AG04450 (cell line): ENCODE results near the gene COL23A1. TPM values are rescaled to one million over a fixed set of nuclear protein-coding genes. Genes with fewer than 3 reads are reported as not detected.

Experiments
- CTCF ChIA-PET: fragments of 300-600, 350-600 bp; formaldehyde crosslinking; extraction: SDS; loops from one replicate; lab custom pipeline; 2022; ENCODE audit warnings: antibody characterized with exemption, inconsistent platforms; lab: Charles Lee
- POLR2A ChIA-PET: fragments of 350-600 bp; formaldehyde crosslinking; extraction: SDS; loops from one replicate; lab custom pipeline; 2021; ENCODE audit warnings: antibody characterized with exemption, inconsistent platforms; lab: Yijun Ruan, JAX
- DNase-seq: peaks from one replicate; pipeline ENCODE4 v3.0.0-alpha.2; 2011; ENCODE audit warnings: low read depth, low spot score
- H3K27ac ChIP-seq: one replicate; pipeline ENCODE4 v1.5.1; 2012; ENCODE audit warnings: low read depth, low read length, control low read depth
- H3K27me3 ChIP-seq: one replicate; pipeline ENCODE4 v1.6.0; 2012; ENCODE audit warnings: low read length; ENCODE audit not compliant: control insufficient read depth, insufficient read depth
- H3K4me3 ChIP-seq: 2 replicates; pipeline ENCODE4 v1.5.1; 2011; ENCODE audit warnings: mild to moderate bottlenecking, low read depth, low read length, control low read depth
- H3K9me3 ChIP-seq: 2 replicates; pipeline ENCODE4 v1.5.1; 2012; ENCODE audit warnings: low read length; ENCODE audit not compliant: control insufficient read depth, insufficient read depth
- CTCF ChIP-seq: IDR thresholded peaks from 2 replicates; pipeline ENCODE4 v1.5.1; 2011; ENCODE audit warnings: low read depth, low read length, control low read depth, inconsistent platforms
- polyA plus RNA-seq: library from polyadenylated mRNA; depleted of rRNA; stranded (reverse); fragments of >200 nt; gene quantifications from 2 replicates; pipeline ENCODE4 v1.2.3, GENCODE V29; 2011

The COL23A1 gene
- polyA plus RNA-seq, 1 experiment, result not detected

DNA sequence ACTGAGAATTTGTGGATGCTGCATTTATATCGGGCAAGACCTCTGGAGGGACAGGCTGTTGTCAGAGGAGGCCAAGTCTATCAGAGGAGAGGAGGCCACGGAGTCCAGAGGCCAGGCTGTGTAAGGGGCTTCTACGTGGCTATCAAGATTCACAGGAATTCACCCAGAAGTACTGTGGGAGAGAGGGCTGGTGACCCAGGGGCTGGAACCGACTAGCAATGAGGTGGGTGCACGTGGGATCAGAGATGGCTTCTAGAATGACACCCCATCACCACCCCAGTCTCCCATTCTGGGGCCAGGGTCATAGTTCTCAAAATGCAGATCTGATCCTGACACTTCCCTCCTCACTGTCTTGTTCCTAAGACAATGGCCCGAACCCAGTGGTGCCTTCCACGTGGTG is 296.4 kb downstream of the COL23A1 start:
- Histone ChIP-seq H3K27ac (no peak overlapping the region), H3K27me3 (no peaks in the 10 kb centered on the region), H3K9me3 (peaks cover 25% of the 10 kb centered on the region), H3K4me3 (no peak overlapping the region)
- ChIA-PET POLR2A (no interaction called here), CTCF (no interaction called here)
- DNase-seq, result no peak
- TF ChIP-seq CTCF, result no peak

DNA sequence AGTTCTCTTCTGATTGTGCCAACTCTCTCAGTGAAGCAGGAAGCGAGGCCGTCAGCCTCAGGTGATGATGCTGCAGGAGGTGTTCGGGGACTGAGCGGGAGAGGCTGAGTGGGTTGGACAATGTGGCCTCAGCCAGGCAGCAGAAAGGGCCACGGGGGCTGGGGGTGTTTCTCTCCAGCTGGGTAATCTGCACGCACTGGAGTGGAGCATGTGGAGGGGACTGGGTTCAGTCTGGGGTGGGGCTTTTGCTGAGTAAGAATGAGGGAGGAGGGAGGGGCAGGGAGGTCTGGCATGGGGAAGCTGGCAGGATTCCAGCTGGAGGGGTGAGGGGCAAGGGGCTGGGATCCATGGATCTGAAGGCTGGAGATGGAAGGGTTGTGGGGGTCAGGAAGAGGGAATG is 296.8 kb downstream of the COL23A1 start:
- H3K9me3 ChIP-seq, result peaks cover 25% of the 10 kb centered on the region
- ChIA-PET CTCF (no interaction called here), POLR2A (no interaction called here)
- H3K4me3 ChIP-seq, result no peak overlapping the region
- H3K27ac ChIP-seq, result no peak overlapping the region
- TF ChIP-seq CTCF, result no peak
- DNase-seq, result no peak
- no peaks in the 10 kb centered on the region for H3K27me3 ChIP-seq

DNA sequence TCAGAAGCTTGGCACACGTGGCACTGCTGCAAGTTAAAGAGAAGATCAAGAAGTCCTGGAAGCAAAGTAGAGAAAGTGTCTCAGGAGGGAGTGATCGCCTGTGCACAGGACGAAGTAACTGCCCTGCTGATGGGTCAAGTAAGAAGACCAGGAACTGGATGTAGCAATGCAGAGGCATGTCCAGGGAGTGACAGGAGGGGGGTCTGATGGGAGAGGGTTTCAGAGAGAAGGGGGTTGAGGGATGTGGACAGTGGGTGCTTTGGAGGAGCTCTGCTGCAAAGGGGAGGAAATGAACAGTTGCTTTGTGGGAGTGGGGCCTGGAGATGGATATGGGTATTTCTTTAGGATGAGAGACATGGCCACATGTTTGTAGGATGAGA is 297.4 kb downstream of the COL23A1 start:
- Histone ChIP-seq H3K9me3 (peaks cover 27% of the 10 kb centered on the region), H3K27me3 (no peaks in the 10 kb centered on the region), H3K27ac (no peak overlapping the region), H3K4me3 (no peak overlapping the region)
- DNase-seq, result no peak
- ChIA-PET CTCF (no interaction called here), POLR2A (no interaction called here)
- TF ChIP-seq CTCF, result no peak

- no peak overlapping the region for H3K27ac ChIP-seq
- H3K9me3 ChIP-seq, result peaks cover 32% of the 10 kb centered on the region
- H3K27me3 ChIP-seq, result no peaks in the 10 kb centered on the region
- ChIA-PET CTCF (no interaction called here), POLR2A (no interaction called here)
- H3K4me3 ChIP-seq, result no peak overlapping the region
- no peak for TF ChIP-seq CTCF
- DNase-seq, result no peak
These were observed 298.0 kb downstream of the COL23A1 start for GRCh38 chr5:178291969-178292825.

- H3K9me3 ChIP-seq, result peaks cover 34% of the 10 kb centered on the region
- POLR2A ChIA-PET, result no interaction called here
- H3K27me3 ChIP-seq, result no peaks in the 10 kb centered on the region
- no peak for TF ChIP-seq CTCF
- no peak overlapping the region for H3K4me3 ChIP-seq
- DNase-seq, result no peak
- CTCF ChIA-PET, result no interaction called here
- H3K27ac ChIP-seq, result no peak overlapping the region
These were observed 299.0 kb downstream of the COL23A1 start for GRCh38 chr5:178291161-178291561.
